GM10266 (cell line): ENCODE measurements around the gene CSTF3.

Experiments used
- DNase-seq: peaks from one replicate; pipeline ENCODE4 v3.0.0; 2012; ENCODE audit errors: extremely low spot score
- TF ChIP-seq, protein P1 (sequence below): IDR thresholded peaks from 2 replicates; pipeline ENCODE4 v1.5.1; 2012; ENCODE audit warnings: mild to moderate bottlenecking, low read depth; ENCODE audit not compliant: control insufficient read depth, insufficient read depth; ENCODE audit errors: missing control alignments

Gene CSTF3

DNA sequence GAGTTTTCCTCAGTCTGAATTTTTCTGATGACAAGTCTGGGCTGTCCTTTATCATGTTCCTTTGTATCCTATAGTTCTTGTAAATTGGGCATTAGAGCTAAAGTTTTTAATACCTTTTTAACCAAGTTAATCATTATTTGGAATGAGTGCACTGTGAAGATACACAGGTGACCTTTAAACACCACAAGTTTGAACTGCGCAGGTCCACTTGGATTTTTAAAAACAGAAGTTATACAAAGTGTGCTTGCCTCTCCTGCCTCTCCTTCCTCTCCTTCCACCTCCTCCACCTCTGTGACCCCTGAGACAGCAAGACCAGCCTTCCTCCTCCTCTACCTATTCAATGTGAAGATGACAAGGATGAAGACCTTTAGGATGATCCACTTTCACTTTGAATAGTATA is 126.3 kb downstream of the CSTF3 start:
- TF ChIP-seq, protein P1, sequence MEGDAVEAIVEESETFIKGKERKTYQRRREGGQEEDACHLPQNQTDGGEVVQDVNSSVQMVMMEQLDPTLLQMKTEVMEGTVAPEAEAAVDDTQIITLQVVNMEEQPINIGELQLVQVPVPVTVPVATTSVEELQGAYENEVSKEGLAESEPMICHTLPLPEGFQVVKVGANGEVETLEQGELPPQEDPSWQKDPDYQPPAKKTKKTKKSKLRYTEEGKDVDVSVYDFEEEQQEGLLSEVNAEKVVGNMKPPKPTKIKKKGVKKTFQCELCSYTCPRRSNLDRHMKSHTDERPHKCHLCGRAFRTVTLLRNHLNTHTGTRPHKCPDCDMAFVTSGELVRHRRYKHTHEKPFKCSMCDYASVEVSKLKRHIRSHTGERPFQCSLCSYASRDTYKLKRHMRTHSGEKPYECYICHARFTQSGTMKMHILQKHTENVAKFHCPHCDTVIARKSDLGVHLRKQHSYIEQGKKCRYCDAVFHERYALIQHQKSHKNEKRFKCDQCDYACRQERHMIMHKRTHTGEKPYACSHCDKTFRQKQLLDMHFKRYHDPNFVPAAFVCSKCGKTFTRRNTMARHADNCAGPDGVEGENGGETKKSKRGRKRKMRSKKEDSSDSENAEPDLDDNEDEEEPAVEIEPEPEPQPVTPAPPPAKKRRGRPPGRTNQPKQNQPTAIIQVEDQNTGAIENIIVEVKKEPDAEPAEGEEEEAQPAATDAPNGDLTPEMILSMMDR = no peak
- no peak for DNase-seq
